ENCODE data around the gene NAALADL2. TPM values are rescaled to one million over a fixed set of nuclear protein-coding genes. Genes with fewer than 3 reads are reported as not detected.
A peak's percentile ranks its signal among the peaks of the same experiment; 100 is the strongest.
"Not testable (repeated sequence)": the region's sequence is repeated elsewhere in the genome, so short reads cannot be mapped to it uniquely, and the experiment has no call there.

The NAALADL2 gene
- total RNA-seq, 1 experiment from 2014 or later = 0.36 TPM

GRCh38 chr3:175358935-175359334 is 499.8 kb downstream of the NAALADL2 start:
- DNase-seq (ENCODE audit: low read depth) = no peak

- DNase-seq (ENCODE audit: low read depth) = not testable (repeated sequence)
Observed at GRCh38 chr3:175370426-175370825, 511.3 kb downstream of the NAALADL2 start.

GRCh38 chr3:175371187-175371586 is 512.1 kb downstream of the NAALADL2 start:
- DNase-seq (ENCODE audit: low read depth) = not testable (repeated sequence)

GRCh38 chr3:175374705-175375104 is 515.6 kb downstream of the NAALADL2 start:
- DNase-seq (ENCODE audit: low read depth) = no peak

GRCh38 chr3:175378348-175378747 is 519.2 kb downstream of the NAALADL2 start:
- DNase-seq (ENCODE audit: low read depth) = no peak

- no peak for DNase-seq (ENCODE audit: low read depth)
Observed at GRCh38 chr3:175381685-175382084, 522.6 kb downstream of the NAALADL2 start.

- DNase-seq (ENCODE audit: low read depth) = no peak
Observed at GRCh38 chr3:175383371-175383770, 524.2 kb downstream of the NAALADL2 start.

GRCh38 chr3:175383813-175384212 is 524.7 kb downstream of the NAALADL2 start:
- DNase-seq (ENCODE audit: low read depth) = no peak

- no peak for DNase-seq (ENCODE audit: low read depth)
Observed at GRCh38 chr3:175384569-175384968, 525.4 kb downstream of the NAALADL2 start.

GRCh38 chr3:175386630-175387029 is 527.5 kb downstream of the NAALADL2 start:
- peak; percentile 35 for DNase-seq (ENCODE audit: low read depth)

- DNase-seq (ENCODE audit: low read depth) = no peak
Observed at GRCh38 chr3:175389560-175389959, 530.4 kb downstream of the NAALADL2 start.

- no peak for DNase-seq (ENCODE audit: low read depth)
Observed at GRCh38 chr3:175391601-175392000, 532.5 kb downstream of the NAALADL2 start.

GRCh38 chr3:175392653-175393052 is 533.5 kb downstream of the NAALADL2 start:
- no peak for DNase-seq (ENCODE audit: low read depth)

GRCh38 chr3:175397372-175397771 is 538.2 kb downstream of the NAALADL2 start:
- no peak for DNase-seq (ENCODE audit: low read depth)

GRCh38 chr3:175398676-175399075 is 539.5 kb downstream of the NAALADL2 start:
- no peak for DNase-seq (ENCODE audit: low read depth)

GRCh38 chr3:175399156-175399840 is 540.2 kb downstream of the NAALADL2 start:
- no peak for DNase-seq (ENCODE audit: low read depth)

- DNase-seq (ENCODE audit: low read depth) = no peak
Observed at GRCh38 chr3:175404027-175404426, 544.9 kb downstream of the NAALADL2 start.

GRCh38 chr3:175404621-175405020 is 545.5 kb downstream of the NAALADL2 start:
- DNase-seq (ENCODE audit: low read depth) = no peak

GRCh38 chr3:175410251-175410650 is 551.1 kb downstream of the NAALADL2 start:
- DNase-seq (ENCODE audit: low read depth) = no peak

- DNase-seq (ENCODE audit: low read depth) = no peak
Observed at GRCh38 chr3:175411405-175411804, 552.3 kb downstream of the NAALADL2 start.

GRCh38 chr3:175411946-175412345 is 552.8 kb downstream of the NAALADL2 start:
- DNase-seq (ENCODE audit: low read depth) = no peak

GRCh38 chr3:175413926-175414325 is 554.8 kb downstream of the NAALADL2 start:
- no peak for DNase-seq (ENCODE audit: low read depth)

- no peak for DNase-seq (ENCODE audit: low read depth)
Observed at GRCh38 chr3:175416600-175416999, 557.5 kb downstream of the NAALADL2 start.

GRCh38 chr3:175417426-175417825 is 558.3 kb downstream of the NAALADL2 start:
- DNase-seq (ENCODE audit: low read depth) = no peak

Data from RPMI7951 (cell line).